ENCODE data around the gene RBMS2.

Gene RBMS2

DNA sequence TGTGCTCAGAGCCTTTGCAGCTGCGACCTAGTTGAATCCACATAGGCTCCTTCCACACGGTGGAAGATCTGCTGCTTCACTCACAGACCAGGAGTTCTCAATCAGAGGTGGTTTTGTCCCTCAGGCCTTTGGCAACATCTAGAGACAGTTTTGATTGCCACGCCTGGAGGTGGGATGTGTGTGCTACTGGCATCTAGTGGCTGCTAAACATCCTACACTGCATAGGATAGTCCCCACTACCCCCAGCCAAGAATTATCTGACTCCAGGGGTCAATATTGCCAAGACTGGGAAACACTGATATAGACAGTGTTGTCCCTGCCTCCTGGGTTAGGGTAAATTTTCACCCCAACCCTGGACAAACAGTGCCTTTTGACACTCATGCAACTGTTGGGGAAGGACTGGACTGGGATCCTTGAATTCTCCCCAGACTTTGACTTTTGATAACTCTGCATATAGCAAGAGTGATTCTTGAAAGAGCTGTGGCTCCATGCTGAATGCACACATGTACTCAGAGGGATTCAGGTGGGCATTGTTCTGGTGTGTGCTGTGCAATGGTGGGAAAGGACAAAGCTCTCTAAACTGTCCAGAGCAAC is 68.7 kb downstream of the RBMS2 start:
- no peak for DNase-seq

DNA sequence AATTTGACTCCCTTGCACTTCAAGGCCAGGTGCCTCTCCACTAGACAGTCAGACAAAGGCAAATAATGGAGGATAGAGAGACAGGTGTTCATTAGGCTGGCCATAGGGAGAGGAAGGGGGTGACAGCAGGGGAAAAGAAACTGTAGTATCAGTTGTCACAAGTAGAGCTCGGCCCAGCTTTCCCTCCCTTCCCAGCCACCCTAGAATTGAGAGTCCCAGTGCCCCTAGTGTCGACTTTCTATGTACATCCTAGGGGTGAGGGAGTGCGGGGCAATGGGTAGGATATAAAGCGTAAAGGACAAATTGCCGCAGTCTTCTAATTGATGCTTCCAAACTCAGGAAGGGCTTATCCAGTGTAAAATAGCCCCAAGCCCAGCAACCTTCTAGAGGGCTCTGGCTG is 69.5 kb downstream of the RBMS2 start:
- peak; percentile 72 for DNase-seq

DNA sequence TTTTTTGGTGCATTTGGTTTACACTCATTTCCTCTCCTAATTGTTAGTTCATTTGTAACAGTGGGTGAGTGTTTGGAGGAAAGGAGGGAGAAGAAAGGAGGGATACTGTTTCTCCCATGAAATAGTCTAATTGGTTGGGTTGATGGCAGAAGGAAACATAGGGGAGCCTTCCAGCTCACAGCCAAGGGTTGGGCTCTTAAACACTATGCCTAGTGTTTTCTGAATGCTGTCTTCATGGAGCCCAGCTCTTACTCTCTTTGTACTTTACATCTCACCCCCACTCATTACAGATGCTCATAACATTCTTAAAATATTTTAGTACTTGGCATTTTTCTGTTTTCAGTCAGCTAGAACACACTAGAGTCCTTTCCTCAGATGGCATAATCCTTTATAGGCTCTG is 70.3 kb downstream of the RBMS2 start:
- no peak for DNase-seq

DNA sequence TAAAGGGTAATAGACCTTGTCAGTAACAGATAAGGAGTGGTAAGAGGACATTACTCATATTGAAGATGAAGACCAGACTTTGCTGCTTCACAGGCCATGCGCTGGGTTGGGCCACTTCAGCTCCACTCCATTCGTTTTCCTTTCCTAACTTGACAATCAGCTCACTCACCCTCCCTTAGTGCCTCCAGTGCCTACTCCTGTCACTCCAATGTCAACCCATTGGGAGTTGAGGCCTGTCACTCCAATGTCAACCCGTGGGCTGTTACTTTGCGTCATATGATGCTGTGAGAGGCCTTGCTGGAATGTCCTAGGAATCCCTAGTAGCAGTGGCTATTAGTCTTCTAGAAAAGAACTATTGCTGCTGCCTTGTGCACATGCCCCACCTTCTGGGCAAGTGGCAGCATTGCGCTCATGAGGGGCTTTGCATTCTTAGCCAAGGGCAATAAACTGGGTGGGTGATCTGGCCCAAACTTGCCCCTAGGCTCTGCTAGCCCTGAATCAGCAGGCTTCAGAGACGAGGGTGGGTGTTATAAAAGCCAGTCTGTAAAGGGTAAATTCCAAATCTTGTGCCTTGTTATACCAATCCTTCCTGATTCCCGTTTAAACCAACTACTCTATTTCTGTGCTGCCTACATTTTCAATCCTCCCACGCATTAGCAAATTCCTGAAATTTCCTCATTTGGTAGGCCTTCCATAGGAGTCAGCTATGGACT is 72.4 kb downstream of the RBMS2 start:
- DNase-seq, result peak; percentile 1

DNA sequence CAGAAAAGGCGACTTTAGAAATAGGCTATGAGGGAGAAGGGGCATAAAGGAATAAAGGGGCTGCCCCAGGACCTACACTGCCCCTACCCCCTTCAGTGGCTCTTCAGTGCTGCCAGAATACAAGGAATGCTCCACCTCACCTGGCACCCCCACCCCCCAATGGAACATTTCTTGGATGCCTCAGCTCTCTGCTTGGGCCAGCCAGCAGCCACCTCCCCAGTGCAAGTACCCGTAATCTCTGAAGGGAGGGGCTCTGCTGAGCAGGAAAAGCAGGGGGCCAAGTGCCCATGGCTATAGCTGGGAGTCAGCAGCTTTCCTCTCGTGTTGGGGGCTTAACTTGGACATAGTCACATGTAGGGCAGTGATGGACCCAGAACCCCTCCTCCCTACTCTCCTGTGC is 75.2 kb downstream of the RBMS2 start:
- DNase-seq, result no peak

DNA sequence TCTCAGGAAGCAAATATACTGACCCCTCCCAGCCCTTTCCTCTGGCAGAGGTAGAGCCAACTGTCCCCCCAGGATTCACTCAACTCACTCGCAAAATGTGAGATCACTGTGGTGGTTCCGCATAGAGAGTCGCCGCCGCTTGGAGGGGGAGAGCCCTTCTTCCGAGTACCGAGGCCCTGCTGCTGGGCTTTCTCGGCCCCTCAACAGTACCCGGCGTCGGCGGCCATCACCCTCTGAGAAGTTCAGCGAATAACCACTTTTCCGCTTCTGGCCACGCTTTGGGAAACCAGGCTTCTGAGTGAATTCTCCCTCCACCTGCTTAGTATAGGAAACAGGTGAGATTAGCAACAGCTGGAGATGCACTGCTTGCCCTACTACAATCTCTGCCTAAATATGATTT is 77.4 kb downstream of the RBMS2 start:
- DNase-seq, result no peak

DNA sequence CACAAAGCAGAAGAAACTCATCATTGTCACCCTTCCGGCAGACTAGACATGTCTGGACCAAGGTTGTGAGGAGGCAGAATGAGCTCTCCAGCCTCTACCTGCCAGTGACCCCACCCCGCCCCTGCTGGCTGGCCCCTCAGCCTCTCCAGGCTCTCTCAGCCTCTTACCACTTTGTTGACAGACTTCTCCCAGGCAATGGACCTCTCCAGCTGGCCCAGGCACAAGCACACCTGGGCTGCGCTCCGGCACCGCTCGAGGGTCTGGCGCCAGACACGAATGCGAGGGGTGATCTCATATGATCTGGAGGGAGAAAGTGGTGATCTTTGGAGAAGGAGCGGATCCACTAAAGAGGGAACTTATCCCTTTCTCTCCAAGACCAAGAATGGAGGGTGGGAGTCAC is 78.2 kb downstream of the RBMS2 start:
- no peak for DNase-seq

DNA sequence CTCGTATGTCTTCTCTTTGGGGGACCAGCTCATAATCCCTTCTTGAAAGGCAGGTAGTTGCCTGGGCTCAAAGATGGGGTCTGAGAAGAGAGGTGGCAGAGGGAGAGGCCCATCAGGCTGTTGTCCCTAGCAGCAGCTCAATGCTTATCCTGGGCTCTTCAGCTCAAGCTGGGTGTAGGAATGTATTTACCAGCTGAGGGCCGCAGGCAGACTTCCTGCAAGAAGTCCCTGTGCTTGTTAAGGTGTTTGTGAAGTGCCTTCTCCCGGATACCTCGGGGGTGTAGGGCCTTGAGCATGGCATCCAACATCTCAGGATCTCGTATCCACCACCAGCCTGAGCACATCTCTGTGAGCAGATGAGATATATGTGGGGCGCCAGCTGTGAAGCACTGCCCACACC is 79.1 kb downstream of the RBMS2 start:
- DNase-seq, result no peak

DNA sequence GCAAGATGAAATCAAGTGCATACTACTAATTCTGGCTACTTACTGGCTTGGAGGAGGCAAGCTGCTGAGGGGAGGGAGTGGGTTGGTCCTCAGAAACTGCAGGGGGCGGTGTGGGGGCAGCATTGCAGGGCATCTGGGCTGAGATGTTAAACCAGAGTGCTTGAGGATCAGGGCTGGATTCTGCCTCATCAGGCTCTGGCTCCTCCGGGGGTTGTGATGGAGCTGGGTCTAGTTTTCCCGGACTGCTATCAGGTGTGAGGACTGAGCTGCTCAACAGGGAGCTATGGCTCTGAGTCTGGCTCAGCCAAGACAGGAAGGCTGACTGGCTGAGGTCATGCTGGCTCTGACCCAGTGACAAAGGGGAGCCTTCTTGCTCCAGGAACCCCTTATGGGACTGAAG is 79.9 kb downstream of the RBMS2 start:
- no peak for DNase-seq

DNA sequence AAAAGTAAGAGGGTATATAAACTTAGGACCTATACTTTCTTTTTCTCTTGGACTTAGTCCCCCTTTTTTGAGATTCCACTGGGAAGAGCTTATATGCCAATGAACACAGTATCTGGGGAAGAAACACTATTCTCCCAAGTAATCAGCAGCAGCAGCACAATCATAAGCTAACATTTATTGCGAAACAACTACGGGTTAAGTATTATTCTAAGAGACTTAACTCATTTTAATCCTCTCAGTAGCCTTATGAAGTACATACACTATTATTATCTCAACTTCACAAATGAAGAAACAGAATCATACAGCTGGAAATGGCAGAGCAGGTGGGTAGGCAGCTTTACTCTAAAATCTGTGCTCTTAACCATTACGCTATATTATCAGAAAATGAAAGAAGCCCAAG is 80.6 kb downstream of the RBMS2 start:
- DNase-seq, result no peak

DNA sequence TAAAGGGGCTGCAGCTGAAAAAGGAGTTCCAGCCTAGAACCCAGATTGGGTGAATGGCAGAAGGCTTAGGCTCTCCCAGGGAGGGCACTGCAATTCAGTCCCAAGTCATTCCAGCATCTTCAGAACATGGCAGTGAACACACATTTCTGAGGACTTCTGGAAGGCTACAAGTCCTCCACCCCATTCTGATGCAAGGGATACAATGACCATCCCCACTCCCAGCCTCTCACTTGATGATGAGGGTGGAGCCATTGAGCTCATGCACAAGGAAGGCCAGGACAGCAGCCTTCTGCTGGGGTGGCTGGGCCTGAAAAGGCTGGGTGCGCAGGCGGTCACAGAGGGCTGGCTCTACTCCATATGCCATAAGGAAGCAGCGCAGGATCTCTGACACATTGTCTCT is 82.7 kb downstream of the RBMS2 start:
- DNase-seq, result no peak

DNA sequence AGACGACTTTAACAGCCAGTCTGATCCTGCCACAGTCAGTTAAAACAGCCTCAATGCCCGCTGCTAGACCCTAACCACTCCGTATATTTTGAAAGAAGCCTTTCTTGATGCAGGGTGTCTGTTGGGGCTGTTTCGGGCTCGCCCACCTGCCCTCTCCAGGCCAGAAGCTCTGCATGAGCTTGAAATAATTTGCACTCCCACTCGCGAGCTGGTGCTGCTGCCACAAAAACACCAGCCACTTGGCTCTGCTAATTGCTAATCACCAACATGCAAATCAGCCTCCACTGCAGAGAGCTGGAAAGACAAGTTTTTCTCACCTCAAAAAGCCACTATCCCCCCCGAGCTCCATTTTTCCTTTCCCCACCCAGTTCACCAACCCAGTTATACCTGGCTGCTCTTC is 93.0 kb downstream of the RBMS2 start:
- no peak for DNase-seq

DNA sequence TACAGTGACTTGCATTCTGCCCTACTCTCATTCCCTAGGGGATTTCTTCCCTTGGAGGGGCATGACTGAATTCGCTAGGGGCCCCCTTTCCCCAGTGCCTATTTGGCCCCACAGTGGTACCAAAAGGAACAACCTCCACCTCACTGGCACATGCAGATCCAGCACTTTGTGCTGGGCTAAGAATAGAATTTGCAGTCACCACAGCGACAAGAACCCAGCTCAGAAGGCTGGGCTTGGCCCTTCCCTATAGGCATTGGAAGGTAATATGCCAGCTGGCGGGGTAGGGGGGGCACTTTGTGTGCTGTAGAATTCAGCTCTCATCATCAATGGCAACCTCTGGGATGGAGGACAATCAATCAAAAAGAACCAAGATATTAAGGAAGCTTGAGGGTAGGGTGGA is 94.6 kb downstream of the RBMS2 start:
- no peak for DNase-seq

DNA sequence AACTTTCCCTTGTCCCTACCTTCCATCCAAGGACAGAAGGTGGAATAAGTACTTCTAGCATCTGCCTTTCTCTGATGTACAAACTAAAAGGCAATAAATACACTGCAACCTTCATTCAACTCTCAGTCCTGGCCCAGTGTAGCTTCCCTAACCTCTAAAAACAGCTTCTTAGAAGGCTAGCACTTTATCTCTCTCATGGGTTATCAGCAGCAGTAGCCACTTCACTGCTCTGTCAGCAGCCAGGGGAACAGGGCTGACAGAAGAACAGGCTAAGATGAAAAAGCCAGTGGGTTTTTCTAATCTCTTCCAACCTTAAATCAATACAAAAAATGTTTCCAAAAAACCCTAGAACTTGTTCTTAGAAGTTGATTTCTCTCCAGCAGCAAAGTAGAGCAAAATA is 95.3 kb downstream of the RBMS2 start:
- DNase-seq, result no peak

DNA sequence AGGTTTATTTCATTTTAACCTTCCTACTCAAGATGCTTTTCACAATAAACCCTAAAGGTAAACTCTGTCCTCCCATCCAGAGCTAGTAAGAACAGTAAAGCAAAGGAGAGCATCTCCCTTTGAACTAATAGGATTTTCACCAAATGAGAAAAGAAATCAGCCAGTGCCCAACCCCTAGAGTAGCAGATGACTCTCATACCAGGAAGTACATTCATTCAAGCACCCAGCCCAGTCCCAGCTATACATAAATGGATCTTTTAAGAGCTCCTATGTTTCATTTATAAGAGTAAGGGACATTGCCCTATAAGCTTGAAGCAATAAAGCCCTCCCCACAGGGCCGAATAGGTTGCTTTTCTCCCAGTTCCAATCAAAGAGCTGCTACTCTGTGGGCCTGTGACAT is 100.9 kb downstream of the RBMS2 start:
- no peak for DNase-seq

DNA sequence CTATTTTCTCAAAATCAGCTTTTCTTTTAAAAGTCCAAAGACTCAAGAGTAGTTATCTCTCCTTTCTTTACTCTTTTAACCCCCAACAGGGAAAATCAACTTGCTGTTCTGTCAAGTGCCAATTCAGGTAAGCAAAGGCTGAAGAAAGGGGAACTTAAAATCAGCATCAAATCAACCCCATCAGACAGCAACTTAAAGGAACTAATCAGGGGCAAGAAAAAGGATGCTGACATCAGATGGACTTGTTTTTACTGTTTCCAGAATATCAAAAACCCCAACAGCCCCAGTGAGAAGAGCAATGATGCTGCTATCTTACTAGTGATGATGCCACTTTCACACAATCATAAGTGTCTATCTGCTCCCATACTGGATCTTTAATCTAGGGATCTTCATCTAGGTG is 105.1 kb downstream of the RBMS2 start:
- DNase-seq, result no peak

DNA sequence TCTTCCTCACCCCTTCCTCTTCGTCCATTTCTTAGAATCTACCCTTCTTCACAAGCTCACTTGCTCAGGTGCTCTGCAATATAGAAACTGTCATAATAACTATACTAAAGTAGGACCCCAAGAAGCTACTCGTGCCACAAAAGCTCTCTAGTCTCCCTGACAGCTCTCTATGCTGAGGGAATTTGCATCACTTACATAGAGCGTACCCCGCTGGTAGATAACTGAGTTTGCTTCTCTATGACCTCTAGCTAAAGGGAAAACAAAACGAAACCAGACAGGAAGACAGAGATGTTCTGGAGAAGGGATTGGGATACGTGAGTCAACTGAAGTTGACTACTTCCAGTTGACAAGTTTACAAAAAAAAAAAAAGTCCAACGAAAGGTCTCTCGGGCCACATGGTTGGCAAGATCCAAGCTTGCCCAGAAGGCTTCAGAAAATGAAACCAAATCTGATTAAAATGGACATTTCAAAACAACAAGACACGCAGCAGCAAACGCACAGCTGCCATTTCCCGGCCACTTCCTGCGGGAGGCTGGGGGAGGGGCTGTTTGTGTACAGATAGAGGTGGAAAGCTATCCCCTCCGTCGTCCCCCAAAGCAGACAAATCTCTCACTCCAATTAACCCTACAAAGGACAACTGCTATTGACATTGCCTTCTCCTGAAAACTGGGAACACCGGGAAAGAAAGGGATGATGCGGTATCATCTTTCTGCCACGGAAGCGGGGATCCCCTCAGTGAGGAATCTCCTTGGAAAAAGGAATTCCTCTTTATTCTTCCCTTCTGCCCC is 107.2 kb downstream of the RBMS2 start:
- no peak for DNase-seq

DNA sequence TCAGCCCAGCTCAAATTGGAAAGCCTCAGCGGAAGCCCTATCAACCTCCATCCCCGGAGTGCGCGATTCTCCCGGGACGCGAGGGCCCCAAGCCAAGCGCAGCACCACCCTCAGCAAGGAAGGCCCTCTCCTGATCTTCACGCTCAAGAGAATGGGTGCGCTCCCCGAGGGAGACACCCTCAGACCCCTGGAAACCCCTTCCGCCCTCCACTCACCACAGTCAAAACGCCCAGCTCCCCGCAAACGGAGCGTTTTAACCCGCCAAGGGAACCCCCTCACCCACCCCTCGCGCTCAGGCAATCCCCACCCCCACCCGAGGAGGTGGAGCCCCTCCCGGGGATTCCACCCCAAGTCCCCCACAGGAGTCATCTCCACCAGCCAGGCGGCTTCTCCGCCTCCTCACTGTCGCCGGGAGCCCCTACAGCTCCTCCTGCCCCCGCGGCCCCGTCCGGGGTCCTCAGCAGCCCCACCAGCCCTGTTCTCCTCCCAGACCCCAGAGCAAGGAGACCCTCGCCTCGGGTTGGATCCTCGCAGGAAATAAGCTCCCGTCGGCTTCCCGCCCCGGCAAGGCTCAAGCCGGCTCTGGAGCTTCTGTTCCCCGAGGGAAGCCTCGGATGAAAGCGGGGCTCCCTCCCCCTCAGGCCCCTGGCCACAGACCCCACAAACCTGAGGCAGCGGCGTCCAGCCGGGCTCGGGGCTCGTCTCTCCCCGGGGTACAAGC is 108.0 kb downstream of the RBMS2 start:
- DNase-seq, result no peak

DNA sequence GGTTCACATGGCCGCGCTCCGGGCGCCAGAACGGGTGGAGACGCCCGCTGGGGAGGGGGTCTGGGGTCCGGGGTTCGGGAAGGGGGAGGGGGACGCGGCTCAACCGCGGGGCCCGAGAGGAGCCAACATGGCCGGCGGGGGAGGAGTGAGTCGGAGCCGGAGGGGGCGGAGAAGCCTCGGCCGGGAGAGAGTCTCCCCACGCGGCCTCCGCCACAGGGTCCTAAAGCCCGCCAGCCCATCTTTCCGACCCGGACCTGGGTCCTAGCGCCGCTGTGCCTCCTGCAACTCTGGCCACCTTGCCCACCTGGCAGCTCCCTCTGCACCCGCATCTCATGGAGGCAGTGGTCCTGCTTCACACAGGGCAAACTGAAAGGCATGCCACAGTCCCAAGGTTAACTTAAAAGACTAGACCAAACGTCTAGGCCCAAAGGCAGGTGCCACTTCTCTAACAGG is 108.6 kb downstream of the RBMS2 start, which contains the start of gene BAZ2A:
Gene BAZ2A, minus strand, starts transcription at position 147 of the 453 bp plus-strand sequence. CDS start 12,796 bp downstream, outside the sequence.
- DNase-seq, result no peak

DNA sequence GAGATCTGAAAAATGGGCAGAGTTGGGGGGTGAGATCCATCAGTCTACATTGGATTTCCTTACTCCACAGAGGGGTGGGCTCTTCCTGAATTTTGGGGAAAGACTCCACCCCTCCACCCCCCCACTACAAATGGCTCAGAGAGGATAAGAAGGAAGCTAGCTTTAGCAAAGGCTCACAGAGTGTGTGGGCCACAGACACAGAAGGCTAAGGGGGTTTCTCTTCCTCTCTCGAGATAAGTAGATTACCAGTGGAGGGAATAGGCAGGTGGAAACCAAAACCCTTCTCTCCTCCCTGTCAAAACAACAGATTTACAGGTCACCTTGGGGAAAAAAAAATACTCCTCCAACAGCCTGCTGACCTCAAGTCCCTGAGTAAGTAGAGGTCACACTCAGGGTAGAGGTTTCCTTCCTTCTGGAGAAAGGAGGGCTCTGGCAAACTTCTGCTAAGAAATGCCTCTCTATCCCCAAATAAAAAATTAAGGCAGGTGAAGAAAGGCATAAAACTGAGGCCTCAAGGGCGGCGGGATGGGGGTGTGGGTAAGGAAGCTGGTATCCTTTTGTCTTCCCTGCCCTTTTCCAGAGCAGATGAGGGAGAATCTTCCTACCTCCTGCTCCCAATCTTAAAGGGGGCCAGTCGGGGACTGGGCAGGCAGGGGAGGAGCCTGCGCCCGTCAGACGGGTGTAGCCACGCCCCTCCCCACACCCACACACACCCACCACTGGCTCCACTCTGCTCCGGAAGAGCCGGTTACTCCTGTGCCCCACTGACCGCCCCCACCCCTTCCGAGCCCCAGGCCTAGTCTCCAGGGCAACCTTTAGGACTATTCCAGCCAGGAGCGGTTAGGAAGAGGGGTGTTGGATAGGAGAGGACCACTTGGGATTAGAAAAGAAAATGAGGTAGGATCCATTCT is 110.4 kb downstream of the RBMS2 start:
- DNase-seq, result no peak

DNA sequence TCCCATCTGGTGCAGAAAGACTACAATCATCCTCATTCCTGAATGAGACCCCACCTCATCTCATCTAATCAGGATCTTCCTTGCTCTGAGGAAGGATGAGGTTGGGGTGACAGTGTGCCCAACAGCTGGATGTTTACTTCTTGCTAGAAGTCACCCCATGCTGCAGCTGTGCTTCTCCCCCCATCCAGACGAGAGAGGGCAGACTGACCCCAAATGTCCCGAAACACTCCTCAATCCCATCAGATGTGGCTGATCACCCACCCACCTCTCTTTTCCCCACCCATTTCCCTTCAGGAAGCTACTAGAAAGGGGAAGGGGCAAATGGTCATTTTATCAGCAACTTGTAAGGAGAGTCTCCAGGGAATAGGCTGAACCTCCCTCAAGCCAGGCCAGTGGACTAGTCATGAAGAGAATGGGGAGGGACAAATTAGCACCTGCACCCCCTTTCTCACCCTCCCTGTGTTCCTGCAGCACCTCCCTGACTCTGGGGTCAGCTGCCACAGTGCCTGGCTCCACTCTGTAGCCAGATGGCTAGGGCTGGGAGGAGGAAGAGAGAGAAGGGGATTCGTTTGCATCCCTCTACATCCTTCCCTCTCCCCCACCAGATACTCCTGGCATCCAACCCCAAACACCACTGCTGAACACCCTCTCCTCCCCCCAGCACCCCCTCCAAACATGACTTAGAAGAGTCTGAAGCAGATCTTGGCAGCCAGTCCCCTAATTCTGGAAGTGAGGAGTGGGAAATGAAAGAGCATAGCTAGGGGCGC is 111.3 kb downstream of the RBMS2 start:
- no peak for DNase-seq
